ENCODE measurements around the gene ING4.

The ING4 gene

GRCh38 chr12:6695313-6696045, 32.6 kb upstream of the ING4 start:
- no peak for DNase-seq (ENCODE audit: extremely low spot score)
- TF ChIP-seq CTCF (IDR thresholded peaks at IDR 0.05; ENCODE audit: control extremely low read depth, extremely low read depth, low read depth, missing control alignments) = no peak
- CTCF ChIA-PET = interaction anchor here (0.6 to 1.6 kb wide), 5 partner anchors 18 to 72 kb away, joined by 3 to 4 read pairs (median 3); partner anchors contain the start of genes COPS7A and MLF2
- POLR2A ChIA-PET = no interaction called here

- CTCF ChIA-PET = interaction anchor here (1.6 kb wide), 1 partner anchor 76 kb away, joined by 3 read pairs; no protein-coding TSS in a partner anchor
- no peak for DNase-seq (ENCODE audit: extremely low spot score)
- POLR2A ChIA-PET = no interaction called here
- TF ChIP-seq CTCF (IDR thresholded peaks at IDR 0.05; ENCODE audit: control extremely low read depth, extremely low read depth, low read depth, missing control alignments) = no peak
Observed at GRCh38 chr12:6694701-6695100, 31.8 kb upstream of the ING4 start.

- POLR2A ChIA-PET = no interaction called here
- no peak for TF ChIP-seq CTCF (IDR thresholded peaks at IDR 0.05; ENCODE audit: control extremely low read depth, extremely low read depth, low read depth, missing control alignments)
- CTCF ChIA-PET = interaction anchor here (1.4 to 1.6 kb wide), 2 partner anchors 75 to 87 kb away, joined by 3 read pairs; no protein-coding TSS in a partner anchor
- no peak for DNase-seq (ENCODE audit: extremely low spot score)
Observed at GRCh38 chr12:6693832-6694355, 31.0 kb upstream of the ING4 start.

- TF ChIP-seq CTCF (IDR thresholded peaks at IDR 0.05; ENCODE audit: control extremely low read depth, extremely low read depth, low read depth, missing control alignments) = no peak
- no peak for DNase-seq (ENCODE audit: extremely low spot score)
- ChIA-PET CTCF (interaction anchor here (0.6 to 1.7 kb wide), 9 partner anchors 9 to 272 kb away, joined by 3 to 5 read pairs (median 3); partner anchors contain the start of gene MLF2), POLR2A (no interaction called here)
Observed at GRCh38 chr12:6692888-6693287, 30.0 kb upstream of the ING4 start.

- ChIA-PET POLR2A (no interaction called here), CTCF (interaction anchor here (1.0 to 1.7 kb wide), 3 partner anchors 23 to 273 kb away, joined by 3 to 4 read pairs (median 3); no protein-coding TSS in a partner anchor)
- no peak for DNase-seq (ENCODE audit: extremely low spot score)
- no peak for TF ChIP-seq CTCF (IDR thresholded peaks at IDR 0.05; ENCODE audit: control extremely low read depth, extremely low read depth, low read depth, missing control alignments)
Observed at GRCh38 chr12:6691473-6691872, 28.6 kb upstream of the ING4 start.

GRCh38 chr12:6688999-6689882, 26.3 kb upstream of the ING4 start, which contains the start of gene ZNF384:
Gene ZNF384, minus strand, starts transcription at chr12:6689375. Its CDS starts 9,855 bp downstream, at chr12:6679520.
- DNase-seq (ENCODE audit: extremely low spot score) = peak; percentile 96
- peak; percentile 2 for TF ChIP-seq CTCF (IDR thresholded peaks at IDR 0.05; ENCODE audit: control extremely low read depth, extremely low read depth, low read depth, missing control alignments)
- CTCF ChIA-PET = interaction anchor here (0.6 to 2.0 kb wide), 19 partner anchors 9 to 183 kb away, joined by 3 to 9 read pairs (median 3); partner anchors contain the start of gene COPS7A
- POLR2A ChIA-PET = interaction anchor here (0.5 to 1.7 kb wide), 22 partner anchors 8 to 218 kb away, joined by 3 to 17 read pairs (median 6); partner anchors contain the start of genes COPS7A, GAPDH, LPAR5 and MRPL51

All from GM10248 (cell line).